ENCODE data around the gene TNS4. TPM values are rescaled to one million over a fixed set of nuclear protein-coding genes. Genes with fewer than 3 reads are reported as not detected.

The TNS4 gene
- total and polyA plus RNA-seq, 7 donors: 0.04 to 0.06 TPM; not detected in 5

DNA sequence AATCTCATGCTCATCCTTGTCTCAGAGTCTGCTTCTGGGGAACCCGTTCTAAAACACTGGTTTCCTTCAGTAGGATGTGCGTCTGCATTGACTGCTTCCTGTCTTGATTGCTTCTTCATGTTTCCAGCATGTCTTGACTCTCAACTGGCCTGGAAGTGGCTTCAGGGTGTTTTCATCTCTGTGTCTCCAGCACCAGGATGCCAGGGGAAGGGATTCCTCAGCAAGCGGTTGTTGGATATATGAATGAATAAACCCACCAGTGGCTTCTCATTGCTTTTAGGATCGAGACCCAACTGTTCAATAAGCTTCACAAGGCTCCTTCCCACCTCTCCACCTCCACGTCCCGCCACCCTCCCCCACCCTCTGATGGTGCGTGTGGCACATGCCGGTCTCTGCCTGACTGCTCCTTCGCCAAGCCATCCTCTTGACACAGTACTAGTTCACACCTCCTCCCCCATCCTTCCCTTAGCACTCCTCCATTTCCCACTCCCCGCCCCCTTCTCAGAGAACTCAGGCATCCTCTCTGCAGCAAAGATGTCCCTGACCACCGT lies 14.1 kb upstream of the TNS4 start:
- Histone ChIP-seq H3K27me3 (ENCODE audit: insufficient read depth in 3 of 3, low read length in 2 of 3) (no peaks in the 10 kb centered on the region), H3K27ac (no peak overlapping the region), H3K4me1 (peaks cover 16% of the 10 kb centered on the region), H3K36me3 (ENCODE audit: insufficient read depth in 1 of 2, low read depth in 1 of 2) (no peaks in the 10 kb centered on the region), H3K4me3 (no peak overlapping the region), H3K9me3 (no peaks in the 10 kb centered on the region)
- 72 to 79% (median 77%) methylated on average over 11 of the region's 11 CpGs for WGBS, 3 donors
- intact Hi-C loops (cut with DNase I): no loop called here
- no peak for ATAC-seq
- TF ChIP-seq, protein P1, sequence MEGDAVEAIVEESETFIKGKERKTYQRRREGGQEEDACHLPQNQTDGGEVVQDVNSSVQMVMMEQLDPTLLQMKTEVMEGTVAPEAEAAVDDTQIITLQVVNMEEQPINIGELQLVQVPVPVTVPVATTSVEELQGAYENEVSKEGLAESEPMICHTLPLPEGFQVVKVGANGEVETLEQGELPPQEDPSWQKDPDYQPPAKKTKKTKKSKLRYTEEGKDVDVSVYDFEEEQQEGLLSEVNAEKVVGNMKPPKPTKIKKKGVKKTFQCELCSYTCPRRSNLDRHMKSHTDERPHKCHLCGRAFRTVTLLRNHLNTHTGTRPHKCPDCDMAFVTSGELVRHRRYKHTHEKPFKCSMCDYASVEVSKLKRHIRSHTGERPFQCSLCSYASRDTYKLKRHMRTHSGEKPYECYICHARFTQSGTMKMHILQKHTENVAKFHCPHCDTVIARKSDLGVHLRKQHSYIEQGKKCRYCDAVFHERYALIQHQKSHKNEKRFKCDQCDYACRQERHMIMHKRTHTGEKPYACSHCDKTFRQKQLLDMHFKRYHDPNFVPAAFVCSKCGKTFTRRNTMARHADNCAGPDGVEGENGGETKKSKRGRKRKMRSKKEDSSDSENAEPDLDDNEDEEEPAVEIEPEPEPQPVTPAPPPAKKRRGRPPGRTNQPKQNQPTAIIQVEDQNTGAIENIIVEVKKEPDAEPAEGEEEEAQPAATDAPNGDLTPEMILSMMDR (IDR thresholded peaks at IDR 0.05): no peak
- DNase-seq: no peak

DNA sequence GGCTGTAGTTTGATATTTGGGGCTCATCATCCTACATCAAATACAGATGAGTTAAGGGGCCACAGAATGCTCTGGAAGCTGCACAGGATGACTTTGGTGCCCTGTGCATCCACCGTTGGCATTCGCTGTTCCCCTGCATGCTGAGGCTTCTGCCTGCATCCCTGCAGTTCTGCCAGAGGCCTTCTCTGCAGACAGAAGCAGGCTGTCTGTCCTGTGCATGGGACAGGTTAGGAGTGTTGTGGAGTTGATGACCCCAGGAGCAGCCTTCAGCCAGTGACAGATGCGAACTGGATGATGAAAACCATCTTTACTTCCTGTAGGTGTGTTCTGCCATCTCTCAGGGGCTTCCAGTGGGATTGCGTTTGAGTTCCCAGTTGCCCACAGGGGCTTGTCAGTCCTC lies 13.6 kb upstream of the TNS4 start:
- Histone ChIP-seq H3K36me3 (ENCODE audit: insufficient read depth in 1 of 2, low read depth in 1 of 2) (no peaks in the 10 kb centered on the region), H3K4me1 (peaks cover 20% of the 10 kb centered on the region), H3K9me3 (no peaks in the 10 kb centered on the region), H3K27me3 (ENCODE audit: insufficient read depth in 3 of 3, low read length in 2 of 3) (no peaks in the 10 kb centered on the region), H3K4me3 (no peak overlapping the region), H3K27ac (no peak overlapping the region)
- DNase-seq (no peak), ATAC-seq (no peak)
- WGBS, 3 donors: 79 to 83% (median 80%) methylated on average over 4 of the region's 4 CpGs
- TF ChIP-seq, protein P1 (IDR thresholded peaks at IDR 0.05): no peak
- intact Hi-C loops (cut with DNase I): no loop called here

DNA sequence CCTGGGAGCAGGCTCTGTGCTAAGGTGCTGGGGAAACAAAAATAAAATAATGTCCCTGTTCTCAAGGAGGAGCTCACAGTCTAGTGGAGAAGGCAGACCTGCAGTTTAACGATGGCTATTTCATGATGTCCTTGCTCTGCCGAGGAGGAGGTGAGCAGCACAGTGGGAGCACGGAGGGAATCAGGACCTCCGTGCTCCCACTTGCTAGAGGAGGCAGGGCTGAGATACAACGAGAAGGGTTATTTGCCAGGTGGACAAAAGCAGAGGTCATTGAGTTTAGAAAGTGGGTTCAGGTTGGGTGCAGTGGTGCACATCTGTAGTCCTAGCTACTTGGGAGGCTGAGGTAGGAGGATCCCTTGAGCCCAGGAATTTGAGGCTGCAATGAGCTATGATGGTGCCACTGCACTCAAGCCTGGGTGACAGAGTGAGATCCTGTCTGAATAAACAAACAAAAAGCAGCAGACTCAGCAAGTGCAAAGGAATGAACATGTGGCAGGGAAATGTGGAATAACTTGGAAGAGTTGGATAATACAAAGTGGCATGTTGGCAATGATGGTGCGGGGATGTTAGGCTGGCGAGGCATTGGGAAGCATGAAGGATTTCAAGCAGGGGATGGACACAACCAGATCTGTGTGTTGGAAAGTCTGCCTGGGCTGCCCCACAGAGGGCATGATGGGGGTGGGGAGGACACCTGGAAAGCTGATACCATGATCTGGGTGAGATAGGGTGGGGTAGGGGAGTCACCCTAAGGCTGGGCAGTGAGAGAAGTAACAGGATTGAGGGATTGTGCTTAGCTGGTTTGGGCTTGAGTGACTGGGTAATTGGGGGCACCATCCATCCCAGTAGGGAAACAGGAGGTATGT lies 12.8 kb upstream of the TNS4 start:
- Histone ChIP-seq H3K27me3 (ENCODE audit: insufficient read depth in 3 of 3, low read length in 2 of 3) (no peaks in the 10 kb centered on the region), H3K4me1 (peaks cover 25% of the 10 kb centered on the region), H3K9me3 (no peaks in the 10 kb centered on the region), H3K36me3 (ENCODE audit: insufficient read depth in 1 of 2, low read depth in 1 of 2) (no peaks in the 10 kb centered on the region), H3K4me3 (no peak overlapping the region), H3K27ac (no peak overlapping the region)
- intact Hi-C loops (cut with DNase I): no loop called here
- DNase-seq (no peak), ATAC-seq (no peak)
- TF ChIP-seq, protein P1 (IDR thresholded peaks at IDR 0.05): no peak
- WGBS, 3 donors: 88 to 90% (median 89%) methylated on average over 7 of the region's 7 CpGs

DNA sequence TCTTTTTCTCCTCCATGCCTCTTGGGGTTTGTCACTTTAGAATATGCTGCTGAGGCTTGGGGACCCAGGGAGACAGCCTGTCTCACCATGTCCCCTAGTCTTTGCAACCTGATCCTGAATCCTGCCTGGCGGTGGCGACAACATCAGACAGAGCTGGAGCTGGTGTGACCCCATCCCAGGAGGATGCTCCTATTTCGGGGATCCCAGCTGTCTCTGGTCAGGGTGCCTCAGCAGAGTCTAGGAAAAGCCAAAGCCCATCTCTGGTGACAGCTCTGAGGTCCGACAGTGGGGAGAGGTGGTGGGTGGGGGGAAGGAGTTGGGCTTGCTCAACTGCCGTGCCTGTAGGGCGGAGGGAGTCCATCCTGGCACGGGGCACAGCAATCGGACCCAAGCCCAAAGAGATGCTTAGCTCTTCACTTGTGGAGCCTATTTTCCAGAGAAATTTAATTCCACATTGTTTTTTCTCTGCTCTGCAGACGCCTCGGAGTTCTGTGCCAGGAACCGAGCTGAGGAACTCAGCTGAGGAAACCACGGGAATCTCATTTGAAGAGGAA lies 10.3 kb upstream of the TNS4 start:
- TF ChIP-seq, protein P1 (IDR thresholded peaks at IDR 0.05): no peak
- no peak for DNase-seq

More for the DNA sequence above, 10.3 kb upstream of the TNS4 start:
- Histone ChIP-seq H3K4me3 (no peak overlapping the region), H3K27ac (no peak overlapping the region), H3K36me3 (ENCODE audit: insufficient read depth in 1 of 2, low read depth in 1 of 2) (no peaks in the 10 kb centered on the region), H3K27me3 (ENCODE audit: insufficient read depth in 3 of 3, low read length in 2 of 3) (no peaks in the 10 kb centered on the region), H3K9me3 (no peaks in the 10 kb centered on the region), H3K4me1 (peaks cover 25% of the 10 kb centered on the region)
- 33 to 58% (median 42%) methylated on average over 12 of the region's 12 CpGs for WGBS, 3 donors
- intact Hi-C loops (cut with DNase I): no loop called here
- ATAC-seq: peak in 3 of 4 donors; percentile 22 to 65 (median 48)
